NCI-H774 (cell line): Measurements from ENCODE around the gene DDX39A.

Source experiments
- DNase-seq: peaks from one replicate; lab custom pipeline; 2025; lab: John Stamatoyannopoulos, UW

DDX39A gene

GRCh38 chr19:14434543-14435319 lies 15.6 kb upstream of the DDX39A start:
- DNase-seq = no peak

- DNase-seq = peak; percentile 59
Measured at GRCh38 chr19:14433554-14434501, 14.7 kb upstream of the DDX39A start.

- peak; percentile 68 for DNase-seq
Measured at GRCh38 chr19:14432791-14433553, 13.8 kb upstream of the DDX39A start, which contains the start of gene PKN1. Gene PKN1, plus strand, starts transcription at chr19:14433306. Its CDS starts 216 bp downstream, at chr19:14433522.

- DNase-seq = no peak
Measured at GRCh38 chr19:14430712-14431111, 11.6 kb upstream of the DDX39A start.

GRCh38 chr19:14428882-14429416 lies 9.8 kb upstream of the DDX39A start:
- DNase-seq = no peak

GRCh38 chr19:14427461-14427860 lies 8.3 kb upstream of the DDX39A start:
- DNase-seq = no peak

- DNase-seq = no peak
Measured at GRCh38 chr19:14425696-14426138, 6.6 kb upstream of the DDX39A start.

- no peak for DNase-seq
Measured at GRCh38 chr19:14418856-14419105, 360 bp downstream of the DDX39A start.

- no peak for DNase-seq
Measured at GRCh38 chr19:14416817-14417231, 2.3 kb downstream of the DDX39A start.

GRCh38 chr19:14414926-14415690 lies 4.0 kb downstream of the DDX39A start:
- no peak for DNase-seq

GRCh38 chr19:14413693-14414181 lies 5.4 kb downstream of the DDX39A start:
- no peak for DNase-seq

- DNase-seq = no peak
Measured at GRCh38 chr19:14412996-14413692, 6.0 kb downstream of the DDX39A start.

GRCh38 chr19:14412324-14412995 lies 6.7 kb downstream of the DDX39A start:
- DNase-seq = no peak

- DNase-seq = no peak
Measured at GRCh38 chr19:14411938-14412245, 7.2 kb downstream of the DDX39A start.

- no peak for DNase-seq
Measured at GRCh38 chr19:14411161-14411937, 7.8 kb downstream of the DDX39A start.

GRCh38 chr19:14410091-14411051 lies 8.8 kb downstream of the DDX39A start:
- DNase-seq = no peak

- no peak for DNase-seq
Measured at GRCh38 chr19:14409146-14410023, 9.8 kb downstream of the DDX39A start.
